Left lung (tissue), 10 donors: ENCODE measurements around the gene SLC38A7. TPM values are rescaled to one million over a fixed set of nuclear protein-coding genes. Genes with fewer than 3 reads are reported as not detected.
"Not testable (repeated sequence)": the region's sequence is repeated elsewhere in the genome, so short reads cannot be mapped to it uniquely, and the experiment has no call there.

Experiments used
- ATAC-seq: fragments of 200-7000 bp; cut with Tn5 transposase; one replicate; pipeline ENCODE4 v1.9.1; 2020; ENCODE audit warnings: moderate library complexity
- DNase-seq, 4 donors: peaks; one replicate each; pipeline ENCODE4 v3.0.0-alpha.2; 2013 to 2020
- H3K27ac ChIP-seq, 2 donors: fragments of 200-600 bp; sonication (generic) in 1 of 2; one replicate each; pipeline versions ENCODE4 v1.5.0 to v1.8.0; 2020 to 2021
- H3K27me3 ChIP-seq, 2 donors: fragments of 200-600 bp; sonication (generic) in 1 of 2; one replicate each; pipeline versions ENCODE4 v1.5.0 to v1.8.0; 2020 to 2021
- H3K36me3 ChIP-seq, 2 donors: fragments of 200-600 bp; sonication (generic) in 1 of 2; one replicate each; pipeline versions ENCODE4 v1.5.0 to v1.8.0; 2020 to 2021
- H3K4me1 ChIP-seq, 2 donors: fragments of 200-600 bp; one replicate each; pipeline ENCODE4 v1.8.0; 2021
- H3K4me3 ChIP-seq, 2 donors: fragments of 200-600 bp; sonication (generic) in 1 of 2; one replicate each; pipeline versions ENCODE4 v1.5.0 to v1.8.0; 2020 to 2021; ENCODE audit warnings: mild to moderate bottlenecking in 1 of 2
- H3K9me3 ChIP-seq, 2 donors: fragments of 200-600 bp; sonication (generic) in 1 of 2; one replicate each; pipeline versions ENCODE4 v1.5.0 to v1.8.0; 2020 to 2021
- CTCF ChIP-seq, 2 donors: fragments of 200-600 bp; sonication (generic) in 1 of 2; IDR thresholded peaks; one replicate each; pipeline versions ENCODE4 v1.5.0 to v1.8.0; 2021; ENCODE audit warnings: antibody characterized with exemption in 2 of 2
- intact Hi-C, 2 donors: fragments of 100-400 bp; cut with DNase I; formaldehyde crosslinking; loops; one replicate each; pipeline versions ENCODE4 v1.11.2 to v1.14.2; 2022
- polyA plus RNA-seq, 6 donors: library from polyadenylated mRNA; unstranded; fragments of 120-200 nt; gene quantifications; one replicate each; pipeline ENCODE4 v1.2.1, GENCODE V29; 2013; ENCODE audit not compliant: insufficient read length in 6 of 6
- total RNA-seq, 2 donors: library from RNA; stranded (reverse); fragmentation: NEBNext Ultra II Directional; extraction: Animal tissue kit (Norgen Biotek cat#: 25700); gene quantifications; one replicate each; pipeline ENCODE4 v1.2.1, GENCODE V29; 2021
- donor health status: DM: no; HTN: yes; CAD: no.
- donor health status: DM: no; HTN: no; CAD: no.

Gene SLC38A7
- total and polyA plus RNA-seq, 8 donors = 12.2 to 32.6 (median 13.4) TPM

- peak; percentile 92 for ATAC-seq
- no peak for TF ChIP-seq CTCF (IDR thresholded peaks at IDR 0.05)
- Histone ChIP-seq H3K9me3 (no peaks in the 10 kb centered on the region), H3K36me3 (no peaks in the 10 kb centered on the region), H3K27me3 (no peaks in the 10 kb centered on the region), H3K4me1 (no peaks in the 10 kb centered on the region), H3K4me3 (no peak overlapping the region), H3K27ac (no peak overlapping the region)
- peak in 1 of 4 donors; percentile 50 for DNase-seq
- intact Hi-C loops = no loop called here
Observed at GRCh38 chr16:58638148-58639036, 46.2 kb downstream of the SLC38A7 start.

GRCh38 chr16:58637021-58637420 lies 47.5 kb downstream of the SLC38A7 start:
- H3K9me3 ChIP-seq, H3K27ac ChIP-seq, H3K4me1 ChIP-seq, H3K36me3 ChIP-seq, H3K4me3 ChIP-seq, ATAC-seq, H3K27me3 ChIP-seq, DNase-seq, intact Hi-C loops: not testable (repeated sequence)

GRCh38 chr16:58636466-58636865 lies 48.1 kb downstream of the SLC38A7 start:
- H3K4me3 ChIP-seq = no peak overlapping the region

GRCh38 chr16:58635502-58635901 lies 49.1 kb downstream of the SLC38A7 start:
- intact Hi-C loops = no loop called here
- ATAC-seq = no peak
- H3K36me3 ChIP-seq = no peaks in the 10 kb centered on the region
- no peaks in the 10 kb centered on the region for H3K9me3 ChIP-seq
- TF ChIP-seq CTCF (IDR thresholded peaks at IDR 0.05) = no peak
- no peaks in the 10 kb centered on the region for H3K4me1 ChIP-seq
- H3K4me3 ChIP-seq = no peak overlapping the region
- no peaks in the 10 kb centered on the region for H3K27me3 ChIP-seq
- no peak for DNase-seq
- no peak overlapping the region for H3K27ac ChIP-seq

More at GRCh38 chr16:58636466-58636865, 48.1 kb downstream of the SLC38A7 start:
- Histone ChIP-seq H3K27me3 (no peaks in the 10 kb centered on the region), H3K4me1 (no peaks in the 10 kb centered on the region), H3K27ac (no peak overlapping the region), H3K36me3 (no peaks in the 10 kb centered on the region), H3K9me3 (no peaks in the 10 kb centered on the region)
- ATAC-seq = no peak
- no peak for DNase-seq
- intact Hi-C loops = no loop called here
- no peak for TF ChIP-seq CTCF (IDR thresholded peaks at IDR 0.05)

- ATAC-seq = no peak
- Histone ChIP-seq H3K4me1 (no peaks in the 10 kb centered on the region), H3K27me3 (no peaks in the 10 kb centered on the region), H3K4me3 (no peak overlapping the region), H3K36me3 (no peaks in the 10 kb centered on the region), H3K9me3 (no peaks in the 10 kb centered on the region), H3K27ac (no peak overlapping the region)
- intact Hi-C loops = no loop called here
- TF ChIP-seq CTCF (IDR thresholded peaks at IDR 0.05) = no peak
- peak in 1 of 4 donors; percentile 22 for DNase-seq
Observed at GRCh38 chr16:58634265-58634802, 50.2 kb downstream of the SLC38A7 start.
